Measurements from ENCODE around the gene CLTB.
"Not testable (repeated sequence)": the region's sequence is repeated elsewhere in the genome, so short reads cannot be mapped to it uniquely, and the experiment has no call there.

CLTB gene

GRCh38 chr5:176426876-176427275, 10.5 kb upstream of the CLTB start:
- DNase-seq, result no peak

GRCh38 chr5:176425791-176426190, 9.5 kb upstream of the CLTB start:
- no peak for DNase-seq

GRCh38 chr5:176425138-176425537, 8.8 kb upstream of the CLTB start:
- no peak for DNase-seq

- no peak for DNase-seq
These were observed 7.8 kb upstream of the CLTB start for GRCh38 chr5:176424181-176424580.

- DNase-seq, result no peak
These were observed 4.7 kb upstream of the CLTB start for GRCh38 chr5:176420972-176421544.

- no peak for DNase-seq
These were observed 3.7 kb upstream of the CLTB start for GRCh38 chr5:176420086-176420485.

- no peak for DNase-seq
These were observed 1.9 kb upstream of the CLTB start for GRCh38 chr5:176418251-176418650.

- DNase-seq, result no peak
These were observed 626 bp upstream of the CLTB start for GRCh38 chr5:176416965-176417364.

GRCh38 chr5:176415240-176415951, 943 bp downstream of the CLTB start:
- DNase-seq, result no peak

- DNase-seq, result no peak
These were observed 1.6 kb downstream of the CLTB start for GRCh38 chr5:176414704-176415103.

GRCh38 chr5:176413709-176414191, 2.6 kb downstream of the CLTB start:
- DNase-seq, result no peak

GRCh38 chr5:176413255-176413565, 3.1 kb downstream of the CLTB start:
- no peak for DNase-seq

- DNase-seq, result no peak
These were observed 3.7 kb downstream of the CLTB start for GRCh38 chr5:176412517-176413254.

GRCh38 chr5:176410486-176411180, 5.7 kb downstream of the CLTB start:
- DNase-seq, result no peak

- no peak for DNase-seq
These were observed 6.6 kb downstream of the CLTB start for GRCh38 chr5:176409765-176410164.

- DNase-seq, result no peak
These were observed 7.7 kb downstream of the CLTB start for GRCh38 chr5:176408590-176408989.

- DNase-seq, result not testable (repeated sequence)
These were observed 8.1 kb downstream of the CLTB start for GRCh38 chr5:176408252-176408573.

- DNase-seq, result no peak
These were observed 8.7 kb downstream of the CLTB start for GRCh38 chr5:176407456-176408251.

GRCh38 chr5:176406436-176407052, 9.8 kb downstream of the CLTB start:
- DNase-seq, result no peak

- no peak for DNase-seq
These were observed 10.5 kb downstream of the CLTB start for GRCh38 chr5:176405656-176406435.

All from NCI-H1048 (cell line).